ENCODE measurements around the gene MFSD2B.

The MFSD2B gene

GRCh38 chr2:23992931-23993330, 17.0 kb upstream of the MFSD2B start:
- no peaks in the 10 kb centered on the region for H3K79me2 ChIP-seq (ENCODE audit: low read length)
- no peak overlapping the region for H3K27ac ChIP-seq (ENCODE audit: low read length)
- H3K4me3 ChIP-seq (ENCODE audit: low read length), result no peak overlapping the region
- H2AFZ ChIP-seq (ENCODE audit: low read depth, low read length), result no peak overlapping the region
- no peak overlapping the region for H3K9ac ChIP-seq (ENCODE audit: low read length)
- H4K20me1 ChIP-seq (ENCODE audit: insufficient read depth, low read length), result no peaks in the 10 kb centered on the region
- H3K27me3 ChIP-seq (ENCODE audit: low read depth, low read length), result no peaks in the 10 kb centered on the region
- no peaks in the 10 kb centered on the region for H3K4me1 ChIP-seq (ENCODE audit: low read length)
- no peak overlapping the region for H3K4me2 ChIP-seq (ENCODE audit: low read length)
- H3K36me3 ChIP-seq (replicated peaks; ENCODE audit: low read depth, low read length), result no peaks in the 10 kb centered on the region
- H3K9me3 ChIP-seq (ENCODE audit: insufficient read depth, low read length), result no peaks in the 10 kb centered on the region
- TF ChIP-seq EZH2phosphoT487 (IDR thresholded peaks at IDR 0.05; ENCODE audit: low read depth), result no peak
- TF ChIP-seq, protein P1, sequence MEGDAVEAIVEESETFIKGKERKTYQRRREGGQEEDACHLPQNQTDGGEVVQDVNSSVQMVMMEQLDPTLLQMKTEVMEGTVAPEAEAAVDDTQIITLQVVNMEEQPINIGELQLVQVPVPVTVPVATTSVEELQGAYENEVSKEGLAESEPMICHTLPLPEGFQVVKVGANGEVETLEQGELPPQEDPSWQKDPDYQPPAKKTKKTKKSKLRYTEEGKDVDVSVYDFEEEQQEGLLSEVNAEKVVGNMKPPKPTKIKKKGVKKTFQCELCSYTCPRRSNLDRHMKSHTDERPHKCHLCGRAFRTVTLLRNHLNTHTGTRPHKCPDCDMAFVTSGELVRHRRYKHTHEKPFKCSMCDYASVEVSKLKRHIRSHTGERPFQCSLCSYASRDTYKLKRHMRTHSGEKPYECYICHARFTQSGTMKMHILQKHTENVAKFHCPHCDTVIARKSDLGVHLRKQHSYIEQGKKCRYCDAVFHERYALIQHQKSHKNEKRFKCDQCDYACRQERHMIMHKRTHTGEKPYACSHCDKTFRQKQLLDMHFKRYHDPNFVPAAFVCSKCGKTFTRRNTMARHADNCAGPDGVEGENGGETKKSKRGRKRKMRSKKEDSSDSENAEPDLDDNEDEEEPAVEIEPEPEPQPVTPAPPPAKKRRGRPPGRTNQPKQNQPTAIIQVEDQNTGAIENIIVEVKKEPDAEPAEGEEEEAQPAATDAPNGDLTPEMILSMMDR (IDR thresholded peaks at IDR 0.05; ENCODE audit: low read depth, low read length), result no peak

DNA sequence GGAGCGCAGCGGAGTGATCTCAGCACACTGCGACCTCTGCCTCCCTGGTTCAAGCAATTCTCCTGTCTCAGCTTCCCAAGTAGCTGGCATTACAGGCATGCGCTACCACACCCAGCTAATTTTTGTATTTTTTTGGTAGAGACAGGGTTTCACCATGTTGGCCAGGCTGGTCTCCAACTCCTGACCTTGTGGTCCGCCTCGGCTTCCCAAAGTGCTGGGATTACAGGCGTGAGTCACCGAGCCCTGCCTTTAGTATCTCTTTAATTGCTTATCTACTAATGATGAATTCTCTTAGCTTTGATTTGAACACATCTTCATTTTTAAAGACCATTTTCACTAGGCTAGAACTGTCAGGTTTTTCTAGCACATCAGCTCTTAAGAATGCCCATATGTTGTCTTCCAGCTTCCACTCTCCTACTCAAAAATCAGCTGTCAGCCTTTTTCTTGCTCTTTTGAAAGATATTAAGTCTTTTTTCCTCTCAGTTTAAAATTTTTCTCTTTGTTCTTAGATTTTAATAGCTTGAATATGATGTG, 16.1 kb upstream of the MFSD2B start:
- H3K9ac ChIP-seq (ENCODE audit: low read length), result no peak overlapping the region
- H3K9me3 ChIP-seq (ENCODE audit: insufficient read depth, low read length), result no peaks in the 10 kb centered on the region
- TF ChIP-seq EZH2phosphoT487 (IDR thresholded peaks at IDR 0.05; ENCODE audit: low read depth), result no peak
- TF ChIP-seq, protein P1 (IDR thresholded peaks at IDR 0.05; ENCODE audit: low read depth, low read length), result no peak
- H4K20me1 ChIP-seq (ENCODE audit: insufficient read depth, low read length), result no peaks in the 10 kb centered on the region
- H3K4me1 ChIP-seq (ENCODE audit: low read length), result no peaks in the 10 kb centered on the region
- H3K36me3 ChIP-seq (replicated peaks; ENCODE audit: low read depth, low read length), result no peaks in the 10 kb centered on the region
- H3K27ac ChIP-seq (ENCODE audit: low read length), result no peak overlapping the region
- H3K27me3 ChIP-seq (ENCODE audit: low read depth, low read length), result no peaks in the 10 kb centered on the region
- no peak overlapping the region for H3K4me2 ChIP-seq (ENCODE audit: low read length)
- no peak overlapping the region for H2AFZ ChIP-seq (ENCODE audit: low read depth, low read length)
- H3K79me2 ChIP-seq (ENCODE audit: low read length), result no peaks in the 10 kb centered on the region
- no peak overlapping the region for H3K4me3 ChIP-seq (ENCODE audit: low read length)

- no peak for TF ChIP-seq EZH2phosphoT487 (IDR thresholded peaks at IDR 0.05; ENCODE audit: low read depth)
- TF ChIP-seq, protein P1 (IDR thresholded peaks at IDR 0.05; ENCODE audit: low read depth, low read length), result no peak
- Histone ChIP-seq H3K9me3 (ENCODE audit: insufficient read depth, low read length) (no peaks in the 10 kb centered on the region), H3K4me3 (ENCODE audit: low read length) (no peak overlapping the region), H3K4me2 (ENCODE audit: low read length) (no peak overlapping the region), H4K20me1 (ENCODE audit: insufficient read depth, low read length) (no peaks in the 10 kb centered on the region), H2AFZ (ENCODE audit: low read depth, low read length) (no peak overlapping the region), H3K27ac (ENCODE audit: low read length) (no peak overlapping the region), H3K79me2 (ENCODE audit: low read length) (no peaks in the 10 kb centered on the region), H3K9ac (ENCODE audit: low read length) (no peak overlapping the region), H3K27me3 (ENCODE audit: low read depth, low read length) (no peaks in the 10 kb centered on the region), H3K4me1 (ENCODE audit: low read length) (no peaks in the 10 kb centered on the region), H3K36me3 (replicated peaks; ENCODE audit: low read depth, low read length) (no peaks in the 10 kb centered on the region)
Measured at GRCh38 chr2:23994567-23994966, 15.3 kb upstream of the MFSD2B start.

- Histone ChIP-seq H3K27me3 (ENCODE audit: low read depth, low read length) (no peaks in the 10 kb centered on the region), H3K27ac (ENCODE audit: low read length) (no peak overlapping the region), H3K9ac (ENCODE audit: low read length) (no peak overlapping the region), H3K79me2 (ENCODE audit: low read length) (no peaks in the 10 kb centered on the region), H3K4me1 (ENCODE audit: low read length) (no peaks in the 10 kb centered on the region), H3K4me2 (ENCODE audit: low read length) (no peak overlapping the region), H2AFZ (ENCODE audit: low read depth, low read length) (no peak overlapping the region), H4K20me1 (ENCODE audit: insufficient read depth, low read length) (no peaks in the 10 kb centered on the region), H3K9me3 (ENCODE audit: insufficient read depth, low read length) (no peaks in the 10 kb centered on the region), H3K4me3 (ENCODE audit: low read length) (no peak overlapping the region), H3K36me3 (replicated peaks; ENCODE audit: low read depth, low read length) (no peaks in the 10 kb centered on the region)
- TF ChIP-seq EZH2phosphoT487 (IDR thresholded peaks at IDR 0.05; ENCODE audit: low read depth), result no peak
- TF ChIP-seq, protein P1 (IDR thresholded peaks at IDR 0.05; ENCODE audit: low read depth, low read length), result no peak
Measured at GRCh38 chr2:24007693-24008092, 2.2 kb upstream of the MFSD2B start.

All from OCI-LY3 (cell line).